IMR-90 (cell line): ENCODE results near the gene SLFNL1. TPM values are rescaled to one million over a fixed set of nuclear protein-coding genes. Genes with fewer than 3 reads are reported as not detected.

ENCODE experiments used
- ATAC-seq: fragments of 200-7000 bp; cut with Tn5 transposase; 2 replicates; pipeline ENCODE4 v1.9.1; 2020; ENCODE audit warnings: low read depth, mild to moderate bottlenecking, moderate library complexity
- BruUV-seq: library from RNA; stranded (reverse); fragments of 400-500 nt; replicated peaks from 2 replicates; lab custom pipeline; 2021; lab: Mats Ljungman, UMichigan
- CTCF ChIA-PET: fragments of 300-600 bp; formaldehyde crosslinking; extraction: SDS; loops from one replicate; lab custom pipeline; 2021; ENCODE audit warnings: antibody characterized with exemption; lab: Yijun Ruan, JAX
- POLR2A ChIA-PET: fragments of 300-600 bp; sonication (Branson Sonifier 250); formaldehyde crosslinking; loops from one replicate; lab custom pipeline; 2022; ENCODE audit warnings: antibody characterized with exemption; ENCODE audit not compliant: unreplicated experiment; lab: Charles Lee
- DNase-seq: peaks from one replicate; pipeline ENCODE4 v3.0.0; 2013
- H2AFZ ChIP-seq: replicated peaks from 2 replicates; pipeline ENCODE3; 2013; ENCODE audit warnings: low read length, mild to moderate bottlenecking; ENCODE audit not compliant: poor library complexity
- H2AK5ac ChIP-seq: 2 replicates; pipeline ENCODE4 v1.6.1; 2013; ENCODE audit warnings: low read depth, low read length, inconsistent platforms
- H2AK9ac ChIP-seq: replicated peaks from 2 replicates; pipeline ENCODE3; 2013; ENCODE audit warnings: mild to moderate bottlenecking, low read depth, low read length, moderate library complexity; ENCODE audit not compliant: poor library complexity
- H2BK120ac ChIP-seq: 2 replicates; pipeline ENCODE4 v1.6.1; 2013; ENCODE audit warnings: low read depth, low read length, inconsistent platforms
- H2BK15ac ChIP-seq: 3 replicates; pipeline ENCODE4 v1.6.1; 2013; ENCODE audit warnings: low read depth, low read length, inconsistent platforms
- H2BK20ac ChIP-seq: 2 replicates; pipeline ENCODE4 v1.6.1; 2013; ENCODE audit warnings: low read depth, mild to moderate bottlenecking, inconsistent platforms, low read length, moderate library complexity
- H2BK5ac ChIP-seq: 2 replicates; pipeline ENCODE4 v1.6.1; 2013; ENCODE audit warnings: mild to moderate bottlenecking, low read depth, low read length, inconsistent platforms; ENCODE audit not compliant: poor library complexity, severe bottlenecking
- H3K14ac ChIP-seq: replicated peaks from 2 replicates; pipeline ENCODE4 v1.6.1; 2013; ENCODE audit warnings: low read depth, low read length, inconsistent platforms
- H3K18ac ChIP-seq: 2 replicates; pipeline ENCODE4 v1.6.1; 2013; ENCODE audit warnings: low read depth, low read length, control low read depth
- H3K23ac ChIP-seq: 2 replicates; pipeline ENCODE4 v1.6.1; 2013; ENCODE audit warnings: low read depth, low read length, inconsistent platforms
- H3K27ac ChIP-seq: 2 replicates; pipeline ENCODE4 v1.5.1; 2013; ENCODE audit warnings: mild to moderate bottlenecking, control low read depth, low read length; ENCODE audit not compliant: insufficient read depth
- H3K27me3 ChIP-seq: 2 replicates; pipeline ENCODE4 v1.6.1; 2013; ENCODE audit warnings: low read length; ENCODE audit not compliant: control insufficient read depth, insufficient read depth
- H3K36me3 ChIP-seq: 2 replicates; pipeline ENCODE4 v1.6.1; 2013; ENCODE audit warnings: low read length, mixed read lengths; ENCODE audit not compliant: control insufficient read depth, insufficient read depth
- H3K4ac ChIP-seq: 2 replicates; pipeline ENCODE4 v1.6.1; 2013; ENCODE audit warnings: low read depth, low read length, inconsistent platforms
- H3K4me1 ChIP-seq: 2 replicates; pipeline ENCODE4 v1.6.1; 2013; ENCODE audit warnings: low read length, mixed read lengths; ENCODE audit not compliant: control insufficient read depth, insufficient read depth
- H3K4me2 ChIP-seq: 2 replicates; pipeline ENCODE4 v1.6.1; 2013; ENCODE audit warnings: low read depth, mild to moderate bottlenecking, control low read depth, low read length, moderate library complexity
- H3K4me3 ChIP-seq: 2 replicates; pipeline ENCODE4 v1.5.1; 2013; ENCODE audit warnings: low read depth, mild to moderate bottlenecking, control low read depth, low read length, moderate library complexity; ENCODE audit not compliant: insufficient read depth
- H3K56ac ChIP-seq: 2 replicates; pipeline ENCODE4 v1.6.1; 2013; ENCODE audit warnings: low read length, inconsistent platforms; ENCODE audit not compliant: insufficient read depth; ENCODE audit errors: extremely low read depth
- H3K79me1 ChIP-seq, 2 experiments: 2 replicates each; pipeline ENCODE4 v1.6.1; 2013; ENCODE audit warnings: low read length in 2 of 2, inconsistent platforms in 1 of 2, low read depth in 1 of 2
- H3K9ac ChIP-seq: 2 replicates; pipeline ENCODE4 v1.6.1; 2013; ENCODE audit warnings: low read depth, low read length, control low read depth
- H3K9me1 ChIP-seq: 2 replicates; pipeline ENCODE4 v1.6.1; 2013; ENCODE audit warnings: low read length, inconsistent platforms; ENCODE audit not compliant: insufficient read depth
- H3K9me3 ChIP-seq: 2 replicates; pipeline ENCODE4 v1.6.1; 2013; ENCODE audit warnings: low read length; ENCODE audit not compliant: control insufficient read depth, insufficient read depth
- H4K20me1 ChIP-seq: 2 replicates; pipeline ENCODE4 v1.6.1; 2013; ENCODE audit warnings: low read length, inconsistent platforms; ENCODE audit not compliant: insufficient read depth
- H4K5ac ChIP-seq: 2 replicates; pipeline ENCODE4 v1.6.1; 2013; ENCODE audit warnings: mild to moderate bottlenecking, low read depth, low read length, control low read depth
- H4K8ac ChIP-seq, 2 experiments: 2 replicates each; pipeline ENCODE4 v1.6.1; 2013; ENCODE audit warnings: low read depth in 2 of 2, low read length in 2 of 2, control low read depth in 1 of 2, inconsistent platforms in 1 of 2
- H4K91ac ChIP-seq: 2 replicates; pipeline ENCODE4 v1.6.1; 2013; ENCODE audit warnings: low read depth, low read length, inconsistent platforms; ENCODE audit not compliant: insufficient read depth
- BHLHE40 ChIP-seq: fragments of 150-350 bp; IDR thresholded peaks from 2 replicates; pipeline ENCODE4 v1.6.1; 2016; ENCODE audit warnings: mild to moderate bottlenecking, low read depth, low read length
- MAZ ChIP-seq: IDR thresholded peaks from 2 replicates; pipeline ENCODE4 v1.6.1; 2012; ENCODE audit warnings: low read depth, mild to moderate bottlenecking, low read length, improper control_type of control experiment, moderate library complexity, borderline replicate concordance
- POLR2A ChIP-seq: IDR thresholded peaks from 2 replicates; pipeline ENCODE4 v1.6.1; 2012; ENCODE audit warnings: mild to moderate bottlenecking, low read depth, low read length
- RCOR1 ChIP-seq: IDR thresholded peaks from 2 replicates; pipeline ENCODE4 v1.6.1; 2012; ENCODE audit warnings: mild to moderate bottlenecking, low read length, improper control_type of control experiment; ENCODE audit not compliant: insufficient replicate concordance
- RFX5 ChIP-seq: IDR thresholded peaks from 2 replicates; pipeline ENCODE4 v1.8.0; 2012; ENCODE audit warnings: low read depth, mild to moderate bottlenecking, low read length, moderate library complexity
- WGBS, 2 experiments: methylation state at CpG; one replicate each; pipeline versions ENCODE4 v1.1.5 to v1.1.7; 2013; ENCODE audit warnings: missing lambda C conversion rate in 2 of 2; ENCODE audit not compliant: insufficient read length in 1 of 2; ENCODE audit errors: extremely low coverage in 2 of 2; 5-methylcytosine and 5-hydroxymethylcytosine counted together
- dilution Hi-C: fragments of 300-500 bp; cut with HindIII; formaldehyde crosslinking; loops from one replicate; pipeline ENCODE4 v1.14.3; 2018; ENCODE audit warnings: low sequenced_read_pairs; ENCODE audit not compliant: unreplicated experiment
- in situ Hi-C: fragments of 300-500 bp; cut with MboI; formaldehyde crosslinking; loops from 3 replicates; pipeline ENCODE4 v1.14.3; 2019; ENCODE audit warnings: low sequenced_read_pairs, inconsistent platforms, mixed read lengths
- intact Hi-C: fragments of 100-400 bp; cut with micrococcal nuclease; formaldehyde crosslinking; loops from 2 replicates; pipeline ENCODE4 v1.10.0; 2022
- polyA plus RNA-seq, 3 experiments: library from polyadenylated mRNA; depleted of rRNA; stranded (reverse); fragments of >200 nt; gene quantifications; 2 replicates each; pipeline ENCODE4 v1.2.3, GENCODE V29; 2012; ENCODE audit warnings: low replicate concordance in 1 of 3
- total RNA-seq: library from RNA; depleted of rRNA; stranded (reverse); fragments of >200 nt; gene quantifications from 2 replicates; pipeline ENCODE4 v1.2.3, GENCODE V29; 2012
- TF ChIP-seq, protein P1 (sequence below): conservative IDR thresholded peaks from 2 replicates; pipeline ENCODE4 v1.5.1; 2012; ENCODE audit warnings: mild to moderate bottlenecking, low read depth, low read length, improper control_type of control experiment
- TF ChIP-seq, protein P2 (sequence below): fragments of 150-350 bp; IDR thresholded peaks from 2 replicates; pipeline ENCODE4 v1.6.1; 2017; ENCODE audit warnings: mild to moderate bottlenecking, antibody characterized with exemption, low read length, low read depth

The SLFNL1 gene
- total and polyA plus RNA-seq, 2 of the 4 experiments (the other 2 are of a cell fraction): under 0.01 to 0.09 TPM

DNA sequence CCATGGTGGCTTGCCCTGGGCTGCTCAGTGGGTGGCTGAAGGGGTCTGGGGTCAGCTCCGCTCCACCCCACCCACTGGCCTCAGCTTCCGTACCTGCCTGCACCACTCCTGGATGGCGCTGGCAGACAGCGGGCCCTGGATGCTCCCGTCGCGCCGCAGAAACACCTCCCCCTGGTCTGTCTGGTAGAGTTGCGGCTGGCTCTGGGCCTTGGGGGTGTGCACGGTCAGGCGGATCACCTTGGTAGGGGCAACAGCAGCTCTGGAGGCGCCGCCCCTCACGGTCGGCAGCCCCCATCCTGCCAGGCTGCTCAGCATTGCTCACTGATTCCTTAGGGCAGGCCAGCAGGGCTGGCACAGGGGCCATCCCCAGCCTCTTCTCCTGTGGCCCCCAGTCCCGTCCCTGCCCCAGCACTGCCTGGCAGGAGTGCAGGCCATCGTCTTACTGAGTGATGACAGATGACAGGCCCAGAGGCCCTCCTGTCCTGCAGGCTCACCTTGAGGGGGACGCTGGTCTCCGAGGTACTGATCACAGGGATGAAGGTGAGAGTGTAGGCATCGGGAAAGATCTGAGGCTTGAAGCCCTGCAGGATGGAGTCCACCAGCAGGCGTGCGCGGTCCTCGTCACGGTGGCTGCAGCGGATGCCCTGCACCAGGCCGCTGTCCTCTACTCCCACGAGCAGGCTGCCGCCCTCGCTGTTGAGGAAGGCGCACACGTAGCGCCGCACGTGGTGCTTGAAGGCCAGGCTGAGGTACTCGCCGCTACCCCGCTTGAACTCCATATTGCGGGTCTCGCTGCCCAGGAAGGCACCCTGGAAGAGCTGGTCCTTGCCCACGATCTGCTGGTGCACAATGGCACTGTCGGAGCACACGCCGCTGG is 4.1 kb downstream of the SLFNL1 start (continued):
- TF ChIP-seq, protein P1, sequence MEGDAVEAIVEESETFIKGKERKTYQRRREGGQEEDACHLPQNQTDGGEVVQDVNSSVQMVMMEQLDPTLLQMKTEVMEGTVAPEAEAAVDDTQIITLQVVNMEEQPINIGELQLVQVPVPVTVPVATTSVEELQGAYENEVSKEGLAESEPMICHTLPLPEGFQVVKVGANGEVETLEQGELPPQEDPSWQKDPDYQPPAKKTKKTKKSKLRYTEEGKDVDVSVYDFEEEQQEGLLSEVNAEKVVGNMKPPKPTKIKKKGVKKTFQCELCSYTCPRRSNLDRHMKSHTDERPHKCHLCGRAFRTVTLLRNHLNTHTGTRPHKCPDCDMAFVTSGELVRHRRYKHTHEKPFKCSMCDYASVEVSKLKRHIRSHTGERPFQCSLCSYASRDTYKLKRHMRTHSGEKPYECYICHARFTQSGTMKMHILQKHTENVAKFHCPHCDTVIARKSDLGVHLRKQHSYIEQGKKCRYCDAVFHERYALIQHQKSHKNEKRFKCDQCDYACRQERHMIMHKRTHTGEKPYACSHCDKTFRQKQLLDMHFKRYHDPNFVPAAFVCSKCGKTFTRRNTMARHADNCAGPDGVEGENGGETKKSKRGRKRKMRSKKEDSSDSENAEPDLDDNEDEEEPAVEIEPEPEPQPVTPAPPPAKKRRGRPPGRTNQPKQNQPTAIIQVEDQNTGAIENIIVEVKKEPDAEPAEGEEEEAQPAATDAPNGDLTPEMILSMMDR: no peak

DNA sequence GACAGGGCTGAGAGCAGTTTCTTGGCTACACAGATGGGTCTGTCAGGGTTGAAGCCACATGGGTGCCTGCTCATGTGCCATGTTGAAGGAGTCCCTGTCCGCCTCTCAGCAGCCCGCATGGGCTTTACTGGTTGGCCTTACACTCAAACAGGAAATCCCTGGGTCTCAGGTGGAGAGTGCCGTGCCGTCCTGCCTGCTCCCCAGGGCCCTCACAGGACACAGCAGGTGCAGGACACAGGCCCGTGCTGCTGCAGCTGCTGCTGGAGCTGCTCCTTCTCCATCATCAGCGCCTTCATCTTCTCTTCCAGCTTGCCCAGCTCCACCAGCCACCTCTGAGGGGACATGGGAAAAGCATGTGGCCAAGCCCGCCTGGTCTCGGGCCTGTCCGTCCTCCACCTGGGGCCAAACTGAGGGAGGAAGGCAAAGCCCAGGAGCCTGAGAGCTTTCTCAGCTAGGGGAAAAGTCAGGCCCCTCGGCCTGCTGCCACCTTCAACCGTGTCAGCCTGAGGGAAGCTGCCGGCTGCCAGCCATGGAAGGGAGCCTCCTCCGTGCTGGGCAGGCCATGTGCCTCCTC is 5.5 kb downstream of the SLFNL1 start:
- TF ChIP-seq RCOR1: no peak
- no peak for TF ChIP-seq POLR2A
- no peak for TF ChIP-seq MAZ
- TF ChIP-seq BHLHE40: no peak
- no peak for TF ChIP-seq RFX5
- TF ChIP-seq, protein P1: no peak
- TF ChIP-seq, protein P2, sequence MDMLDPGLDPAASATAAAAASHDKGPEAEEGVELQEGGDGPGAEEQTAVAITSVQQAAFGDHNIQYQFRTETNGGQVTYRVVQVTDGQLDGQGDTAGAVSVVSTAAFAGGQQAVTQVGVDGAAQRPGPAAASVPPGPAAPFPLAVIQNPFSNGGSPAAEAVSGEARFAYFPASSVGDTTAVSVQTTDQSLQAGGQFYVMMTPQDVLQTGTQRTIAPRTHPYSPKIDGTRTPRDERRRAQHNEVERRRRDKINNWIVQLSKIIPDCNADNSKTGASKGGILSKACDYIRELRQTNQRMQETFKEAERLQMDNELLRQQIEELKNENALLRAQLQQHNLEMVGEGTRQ: no peak
- dilution Hi-C loops: no loop called here
- ATAC-seq: no peak

More for the DNA sequence above, 5.5 kb downstream of the SLFNL1 start:
- no peak overlapping the region for H2AFZ ChIP-seq
- H3K56ac ChIP-seq: no peak overlapping the region
- no peak overlapping the region for H4K8ac ChIP-seq
- H4K20me1 ChIP-seq: peaks cover 5% of the 10 kb centered on the region; the same call in 1 of the 2 replicates
- no peak overlapping the region for H2AK9ac ChIP-seq
- no peak overlapping the region for H4K5ac ChIP-seq
- H3K18ac ChIP-seq: no peak overlapping the region
- no peak overlapping the region for H2BK15ac ChIP-seq
- WGBS, 2 experiments: 94% methylated on average over 7 of the region's 13 CpGs; no CpG with 5 or more reads in 1 of the 2 experiments
- no peaks in the 10 kb centered on the region for H3K4me1 ChIP-seq
- no peak overlapping the region for H3K9ac ChIP-seq
- CTCF ChIA-PET: no interaction called here
- no peak overlapping the region for H3K27ac ChIP-seq
- 0 out of 2 replicates have a peak, but pooled peaks cover 5% of the 10 kb centered on the region for H3K9me1 ChIP-seq
- H2BK5ac ChIP-seq: no peak overlapping the region
- no peak for DNase-seq
- intact Hi-C loops (no loop called here), in situ Hi-C loops (no loop called here)
- no peak overlapping the region for H3K4ac ChIP-seq
- POLR2A ChIA-PET: no interaction called here
- H3K9me3 ChIP-seq: no peaks in the 10 kb centered on the region
- no peak overlapping the region for H3K14ac ChIP-seq
- no peak overlapping the region for H3K4me2 ChIP-seq
- no peaks in the 10 kb centered on the region for H3K27me3 ChIP-seq
- BruUV-seq: no TSS peak
- peaks cover 0 to 35% of the 10 kb centered on the region in 2 experiments; a peak in 3 of 4 replicates for H3K79me1 ChIP-seq
- H2BK120ac ChIP-seq: no peak overlapping the region
- H3K23ac ChIP-seq: no peak overlapping the region
- H3K36me3 ChIP-seq: peaks cover 23% of the 10 kb centered on the region
- H3K4me3 ChIP-seq: no peak overlapping the region
- no peak overlapping the region for H2AK5ac ChIP-seq
- H4K91ac ChIP-seq: no peak overlapping the region
- H2BK20ac ChIP-seq: no peak overlapping the region
